Endometrium (tissue), 2 donors: ENCODE data around the gene ZNF462.

ENCODE experiments used
- FAIRE-seq: peaks from 2 replicates; lab custom pipeline; 2012; peaks lifted over from hg19 to GRCh38; lab: Jason Lieb, UNC
- donor health status: control.
- donor health status: control.

ZNF462 gene

GRCh38 chr9:106927916-106928315 is 65.0 kb downstream of the ZNF462 start:
- no peak for FAIRE-seq

- FAIRE-seq = no peak
Measured at GRCh38 chr9:106928350-106928749, 65.4 kb downstream of the ZNF462 start.

DNA sequence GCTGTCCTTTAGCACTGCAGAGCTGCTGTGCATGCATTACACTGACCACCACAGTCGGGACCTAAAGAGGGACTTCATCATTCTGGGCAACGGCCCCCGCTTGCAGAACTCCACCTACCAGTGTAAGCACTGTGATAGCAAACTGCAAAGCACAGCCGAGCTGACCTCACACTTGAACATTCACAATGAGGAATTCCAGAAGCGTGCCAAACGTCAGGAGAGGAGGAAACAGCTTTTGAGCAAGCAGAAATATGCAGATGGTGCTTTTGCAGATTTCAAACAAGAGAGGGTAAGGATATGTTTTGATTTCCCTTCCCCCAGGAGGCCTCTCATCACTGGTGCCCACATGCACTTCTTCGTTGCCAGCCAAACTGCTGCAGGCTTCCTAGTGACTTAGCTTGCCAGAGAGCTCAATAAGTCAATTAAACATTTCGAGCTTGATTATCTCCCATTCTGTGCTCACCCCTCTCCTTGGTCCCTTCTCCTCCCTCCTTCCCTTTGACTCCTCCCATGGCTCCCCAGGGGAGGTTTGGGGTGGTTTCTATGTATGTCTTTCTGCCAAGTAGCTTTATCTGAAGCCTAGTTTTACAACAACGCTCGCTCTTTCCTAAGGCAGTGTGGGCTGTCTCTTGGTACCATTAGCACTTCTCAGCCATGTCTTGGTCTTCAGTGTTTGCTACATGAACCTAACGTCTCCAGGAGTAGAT is 66.7 kb downstream of the ZNF462 start:
- FAIRE-seq = no peak

DNA sequence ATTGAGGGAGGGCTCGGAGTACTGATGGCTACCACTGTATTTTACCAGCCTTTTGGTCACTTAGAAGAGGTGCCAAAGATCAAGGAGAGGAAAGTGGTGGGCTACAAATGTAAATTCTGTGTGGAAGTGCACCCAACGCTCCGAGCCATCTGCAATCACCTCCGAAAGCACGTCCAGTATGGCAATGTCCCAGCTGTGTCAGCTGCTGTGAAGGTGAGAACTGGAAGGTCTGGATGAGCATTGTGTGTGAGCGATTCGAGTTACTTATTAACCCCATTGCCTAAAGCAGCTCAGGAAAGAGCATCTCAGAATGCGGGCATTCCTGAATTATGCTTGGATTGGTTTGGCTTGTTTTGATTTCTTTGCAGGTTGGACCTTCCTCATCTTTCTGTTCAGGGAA is 67.5 kb downstream of the ZNF462 start:
- FAIRE-seq = no peak

DNA sequence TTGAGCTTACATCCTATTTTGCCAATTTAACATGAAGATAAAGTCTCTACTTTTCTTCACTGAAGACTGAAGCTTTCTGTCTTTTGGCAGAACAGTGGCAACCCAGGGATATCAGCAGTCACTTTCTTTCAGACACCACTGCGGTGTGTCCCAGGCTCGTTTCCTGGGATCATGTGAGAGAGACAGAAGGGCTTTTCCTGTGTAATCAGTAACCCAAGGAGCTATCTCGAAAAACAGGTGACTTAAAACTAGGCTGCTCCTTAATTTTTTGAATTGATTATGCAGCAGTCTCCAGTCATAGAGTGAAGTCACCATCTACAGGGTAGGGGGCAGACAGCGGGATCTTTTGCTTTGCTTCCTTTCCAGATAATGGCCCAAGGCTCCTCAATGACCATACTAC is 68.5 kb downstream of the ZNF462 start:
- FAIRE-seq = no peak

- no peak for FAIRE-seq
Measured at GRCh38 chr9:106932178-106932577, 69.2 kb downstream of the ZNF462 start.

GRCh38 chr9:106932675-106933074 is 69.7 kb downstream of the ZNF462 start:
- no peak for FAIRE-seq

GRCh38 chr9:106933470-106933869 is 70.5 kb downstream of the ZNF462 start:
- no peak for FAIRE-seq

GRCh38 chr9:106934442-106935238 is 71.7 kb downstream of the ZNF462 start:
- no peak for FAIRE-seq

DNA sequence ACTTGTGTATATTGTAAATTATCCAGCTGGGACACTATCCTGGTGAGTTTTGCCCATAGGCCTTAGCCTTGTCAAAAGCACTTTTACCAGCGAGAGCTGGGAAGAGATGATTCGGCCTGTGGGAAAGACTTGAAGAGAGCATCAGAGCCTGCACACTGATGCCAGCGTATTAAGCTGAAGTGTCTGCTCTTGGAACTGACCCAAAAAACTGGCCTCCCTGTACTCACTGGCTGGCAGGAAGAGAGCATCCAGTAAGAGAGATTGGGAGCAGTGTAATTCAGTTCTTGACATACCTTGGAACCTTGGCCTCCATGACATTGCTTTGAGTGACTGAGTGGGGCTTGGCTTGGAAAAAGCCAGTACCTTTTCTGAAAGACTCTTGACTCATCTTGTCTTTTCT is 73.7 kb downstream of the ZNF462 start:
- FAIRE-seq = no peak

GRCh38 chr9:106941916-106942315 is 79.0 kb downstream of the ZNF462 start:
- FAIRE-seq = no peak

DNA sequence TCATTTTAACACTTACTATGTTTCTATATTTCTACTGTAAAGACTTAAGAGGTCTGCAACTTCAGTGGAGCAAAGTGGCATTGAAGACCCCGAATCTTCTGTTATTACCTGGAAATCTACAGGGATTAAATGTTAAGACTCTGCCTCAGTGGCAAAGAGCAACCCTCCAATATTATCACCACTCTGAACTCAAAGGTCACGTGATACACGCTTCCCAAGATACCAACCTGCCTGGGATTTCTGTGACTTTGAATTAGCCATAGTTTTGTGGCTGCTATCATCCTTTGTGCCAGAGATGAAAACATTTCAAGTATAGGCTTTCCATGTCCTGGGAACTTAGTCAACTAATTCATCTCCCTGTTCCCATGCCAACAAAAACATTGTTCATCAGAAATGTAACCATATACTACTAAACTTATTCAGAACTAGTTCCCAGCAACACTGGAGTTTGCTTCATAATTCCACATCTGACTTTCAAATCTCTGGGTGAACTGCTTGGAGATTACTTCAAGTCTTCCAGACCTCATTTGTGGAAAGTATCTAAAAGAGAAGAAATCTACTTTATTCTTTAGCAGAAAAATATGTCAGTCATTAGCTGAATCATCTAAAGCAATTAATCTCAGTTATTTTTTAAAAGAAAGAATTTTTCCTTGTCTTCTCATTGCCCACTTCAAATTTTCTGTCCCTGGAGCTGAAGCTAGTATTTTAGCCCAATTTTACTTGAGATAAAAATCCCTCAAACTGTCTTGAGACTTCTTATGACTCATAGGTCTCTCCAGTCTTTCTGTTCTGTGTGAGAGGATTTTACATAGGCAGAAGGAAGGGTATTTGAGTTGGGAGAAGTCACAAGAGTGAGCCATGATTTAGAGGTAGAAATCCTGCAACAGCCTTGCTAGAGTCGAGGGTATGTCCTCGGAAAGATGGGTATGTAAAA is 83.0 kb downstream of the ZNF462 start:
- FAIRE-seq = no peak

DNA sequence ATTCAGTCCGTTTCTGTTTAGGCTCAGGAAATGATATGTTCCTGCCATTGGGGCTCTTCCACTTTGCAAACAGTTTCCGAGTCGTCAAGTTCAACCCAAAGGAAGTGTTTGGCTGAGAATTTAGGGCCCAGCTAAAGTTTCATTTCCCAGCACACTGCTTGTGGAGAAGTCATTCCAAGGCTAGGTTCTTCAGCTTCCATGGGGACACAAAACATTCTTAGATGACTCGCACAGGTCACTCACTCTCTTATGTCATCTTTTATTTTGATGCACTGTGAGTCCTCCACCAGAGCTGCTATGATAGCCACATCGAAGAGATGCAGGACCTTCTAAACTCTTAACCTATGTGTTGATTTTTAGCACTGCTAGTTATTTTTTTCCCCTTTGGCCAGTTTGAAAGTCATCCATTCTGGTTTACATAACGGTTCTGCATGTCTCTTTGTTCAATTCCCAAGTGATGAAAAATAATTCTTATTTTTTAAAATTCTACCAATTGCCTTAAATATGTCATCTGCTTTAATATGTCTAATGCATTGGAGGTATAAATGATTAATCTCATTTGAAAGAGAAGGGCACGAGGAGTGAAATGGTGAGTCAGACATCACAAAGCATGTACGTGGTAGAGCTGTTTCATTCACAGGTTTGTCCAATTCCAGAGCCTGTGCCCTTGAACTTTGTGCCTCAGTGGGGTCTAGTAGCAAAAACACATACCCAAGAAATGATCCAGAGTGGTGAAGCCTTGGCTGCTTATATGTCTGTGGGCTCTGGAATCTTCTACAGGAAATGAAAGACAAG is 84.3 kb downstream of the ZNF462 start:
- FAIRE-seq = no peak

GRCh38 chr9:106953174-106953573 is 90.2 kb downstream of the ZNF462 start:
- FAIRE-seq = no peak

DNA sequence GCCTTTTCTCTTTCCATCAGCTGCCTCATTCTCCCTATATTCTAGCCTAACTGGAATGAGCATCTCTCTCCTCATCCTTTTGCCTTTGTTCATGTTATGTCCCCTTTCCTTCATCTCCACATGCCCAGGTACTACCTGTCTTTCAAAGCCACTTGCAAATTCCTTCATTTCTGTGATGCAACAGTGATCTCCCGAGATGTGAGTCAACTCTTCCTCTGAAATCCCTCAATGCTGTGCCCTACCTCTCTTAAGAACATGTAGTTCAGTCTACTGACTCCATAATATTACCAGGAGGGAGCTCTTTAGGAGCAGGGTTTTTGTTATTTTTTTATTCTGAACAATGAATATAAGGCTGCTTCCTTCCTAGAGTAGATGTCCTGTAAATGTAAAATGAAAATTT is 91.6 kb downstream of the ZNF462 start:
- no peak for FAIRE-seq

DNA sequence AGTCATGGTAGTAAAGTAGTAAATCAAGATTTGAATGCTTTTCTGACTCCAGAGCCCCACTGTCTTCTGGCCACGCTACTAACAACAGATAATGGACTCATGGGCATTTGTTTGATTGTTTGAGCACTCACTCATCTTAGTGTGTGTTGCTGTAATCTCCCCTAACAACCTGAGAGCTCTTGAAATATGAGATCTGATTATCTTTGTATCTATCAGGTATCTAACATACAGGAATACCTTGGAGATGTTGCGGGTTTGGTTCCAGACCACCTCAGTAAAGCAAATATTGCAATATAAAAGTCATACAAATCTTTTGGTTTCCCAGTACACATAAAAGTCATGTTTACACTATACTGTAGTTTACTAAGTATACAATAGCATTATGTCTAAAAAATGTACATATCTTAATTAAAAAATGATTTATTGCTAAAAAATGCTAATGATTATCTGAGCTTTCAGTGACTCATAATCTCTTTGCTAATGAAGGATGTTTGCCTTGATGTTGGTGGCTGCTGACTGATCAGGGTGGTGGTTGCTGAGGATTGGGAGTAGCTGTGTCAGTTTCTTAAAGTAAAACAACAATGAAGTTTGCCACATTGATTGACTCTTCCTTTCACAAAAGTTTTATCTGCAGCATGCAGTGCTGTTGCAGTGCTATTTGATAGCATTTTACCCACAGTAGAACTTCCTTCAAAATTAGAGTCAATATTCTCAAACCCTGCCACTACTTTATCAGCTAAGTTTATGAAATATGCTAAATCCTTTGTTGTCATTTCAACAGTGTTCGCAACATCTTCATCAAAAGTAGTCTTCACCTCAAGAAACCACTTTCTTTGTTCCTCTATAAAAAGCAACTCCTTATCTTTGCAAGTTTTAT is 92.2 kb downstream of the ZNF462 start:
- no peak for FAIRE-seq

- no peak for FAIRE-seq
Measured at GRCh38 chr9:106956971-106957370, 94.0 kb downstream of the ZNF462 start.

GRCh38 chr9:106958955-106959657 is 96.1 kb downstream of the ZNF462 start:
- FAIRE-seq = no peak

DNA sequence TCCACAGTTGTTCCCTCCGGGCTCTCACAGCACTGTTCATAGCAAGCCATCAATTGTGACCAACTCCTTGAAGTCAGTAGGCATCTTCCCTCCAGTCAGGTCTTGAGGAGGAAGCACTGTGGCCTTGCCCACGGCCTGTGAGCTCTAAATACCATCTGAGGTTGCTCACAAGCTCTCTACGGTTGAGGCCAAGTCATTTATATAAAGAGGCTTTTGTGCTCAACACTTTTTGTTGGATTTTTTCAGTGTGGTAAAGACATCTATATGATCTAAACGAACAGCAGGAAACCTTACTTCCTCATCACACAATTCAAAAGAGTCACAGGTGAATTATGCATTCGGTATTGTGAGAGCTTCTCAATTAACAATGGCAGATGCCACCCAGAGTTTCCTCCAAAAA is 97.3 kb downstream of the ZNF462 start:
- no peak for FAIRE-seq

GRCh38 chr9:106961623-106962022 is 98.7 kb downstream of the ZNF462 start:
- no peak for FAIRE-seq
